Measurements from ENCODE around the gene CD28. TPM values are rescaled to one million over a fixed set of nuclear protein-coding genes. Genes with fewer than 3 reads are reported as not detected.

CD28 gene
- total RNA-seq, 4 donors from 2014 or later = 0.42 to 1.3 (median 0.63) TPM

GRCh38 chr2:203734276-203734983, 28.0 kb downstream of the CD28 start:
- intact Hi-C loops (cut with DNase I) = no loop called here
- Histone ChIP-seq H3K27ac (no peak overlapping the region), H3K9me3 (no peaks in the 10 kb centered on the region), H3K27me3 (no peaks in the 10 kb centered on the region), H3K4me3 (no peak overlapping the region), H3K4me1 (no peaks in the 10 kb centered on the region), H3K36me3 (no peaks in the 10 kb centered on the region)
- no peak for DNase-seq
- TF ChIP-seq POLR2A (IDR thresholded peaks at IDR 0.05) (no peak), CTCF (IDR thresholded peaks at IDR 0.05) (no peak)
- WGBS, 2 donors = 94 to 98% methylated on average over 10 to 12 of the region's 12 CpGs

- no peaks in the 10 kb centered on the region for H3K4me1 ChIP-seq
- no peak overlapping the region for H3K4me3 ChIP-seq
- H3K27me3 ChIP-seq = no peaks in the 10 kb centered on the region
- no peak overlapping the region for H3K27ac ChIP-seq
- no peak for DNase-seq
- 60 to 73% methylated on average over 1 of the region's 1 CpG for WGBS, 2 donors
- H3K9me3 ChIP-seq = no peaks in the 10 kb centered on the region
- TF ChIP-seq POLR2A (IDR thresholded peaks at IDR 0.05) = no peak
- TF ChIP-seq CTCF (IDR thresholded peaks at IDR 0.05) = no peak
- no peaks in the 10 kb centered on the region for H3K36me3 ChIP-seq
- intact Hi-C loops (cut with DNase I) = no loop called here
Measured at GRCh38 chr2:203737360-203737759, 30.9 kb downstream of the CD28 start.

GRCh38 chr2:203739351-203739750, 32.9 kb downstream of the CD28 start:
- 75 to 79% methylated on average over 2 of the region's 2 CpGs for WGBS, 2 donors
- TF ChIP-seq POLR2A (IDR thresholded peaks at IDR 0.05) (no peak), CTCF (IDR thresholded peaks at IDR 0.05) (no peak)
- Histone ChIP-seq H3K9me3 (no peaks in the 10 kb centered on the region), H3K27ac (no peak overlapping the region), H3K36me3 (no peaks in the 10 kb centered on the region), H3K4me1 (peaks cover 0 to 3% (median 0%) of the 10 kb centered on the region in 3 donors), H3K27me3 (no peaks in the 10 kb centered on the region), H3K4me3 (no peak overlapping the region)
- intact Hi-C loops (cut with DNase I) = no loop called here
- no peak for DNase-seq

- H3K4me1 ChIP-seq = peaks cover 0 to 3% (median 0%) of the 10 kb centered on the region in 3 donors
- WGBS, 2 donors = 58 to 60% methylated on average over 2 of the region's 2 CpGs
- TF ChIP-seq POLR2A (IDR thresholded peaks at IDR 0.05) (peak in 1 of 4 donors; percentile 14), CTCF (IDR thresholded peaks at IDR 0.05) (no peak)
- no peaks in the 10 kb centered on the region for H3K9me3 ChIP-seq
- intact Hi-C loops (cut with DNase I) = no loop called here
- peak overlapping the region in 1 of 4 donors; percentile 30 for H3K27ac ChIP-seq
- no peaks in the 10 kb centered on the region for H3K36me3 ChIP-seq
- no peak for DNase-seq
- no peaks in the 10 kb centered on the region for H3K27me3 ChIP-seq
- no peak overlapping the region for H3K4me3 ChIP-seq
Measured at GRCh38 chr2:203740871-203741281, 34.4 kb downstream of the CD28 start.

- WGBS, 2 donors = 74 to 82% methylated on average over 1 of the region's 1 CpG
- Histone ChIP-seq H3K9me3 (no peaks in the 10 kb centered on the region), H3K4me1 (peaks cover 0 to 3% (median 0%) of the 10 kb centered on the region in 3 donors), H3K27me3 (no peaks in the 10 kb centered on the region), H3K27ac (peak overlapping the region in 1 of 4 donors; percentile 30), H3K36me3 (no peaks in the 10 kb centered on the region), H3K4me3 (no peak overlapping the region)
- intact Hi-C loops (cut with DNase I) = no loop called here
- DNase-seq = no peak
- TF ChIP-seq CTCF (IDR thresholded peaks at IDR 0.05) = no peak
- TF ChIP-seq POLR2A (IDR thresholded peaks at IDR 0.05) = no peak
Measured at GRCh38 chr2:203741566-203741965, 35.1 kb downstream of the CD28 start.
